Upper lobe of left lung (tissue), 4 donors: ENCODE measurements around the gene SLC32A1.

Experiments used
- EP300 ChIP-seq, 4 donors: sonication (generic); formaldehyde crosslinking; IDR thresholded peaks; one replicate each; pipeline ENCODE4 v1.5.1; 2017; ENCODE audit warnings: antibody characterized with exemption in 4 of 4, control low read depth in 2 of 4
- POLR2A ChIP-seq, 4 donors: fragments of 450-650 bp; IDR thresholded peaks; one replicate each; pipeline ENCODE4 v1.5.1; 2016 to 2017; ENCODE audit warnings: antibody characterized with exemption in 4 of 4, mild to moderate bottlenecking in 2 of 4
- POLR2AphosphoS5 ChIP-seq, 2 donors: sonication (generic); formaldehyde crosslinking; IDR thresholded peaks; one replicate each; pipeline ENCODE4 v1.5.1; 2017; ENCODE audit warnings: antibody characterized with exemption in 2 of 2
- TF ChIP-seq, protein P1 (sequence below), 6 experiments: fragments of 450-650 bp in 4 of 6; fragments of 200-600 bp in 2 of 6; sonication (generic) in 2 of 6; IDR thresholded peaks; one replicate each; pipeline ENCODE4 v1.5.1; 2016 to 2019; ENCODE audit warnings: antibody characterized with exemption in 6 of 6

DNA sequence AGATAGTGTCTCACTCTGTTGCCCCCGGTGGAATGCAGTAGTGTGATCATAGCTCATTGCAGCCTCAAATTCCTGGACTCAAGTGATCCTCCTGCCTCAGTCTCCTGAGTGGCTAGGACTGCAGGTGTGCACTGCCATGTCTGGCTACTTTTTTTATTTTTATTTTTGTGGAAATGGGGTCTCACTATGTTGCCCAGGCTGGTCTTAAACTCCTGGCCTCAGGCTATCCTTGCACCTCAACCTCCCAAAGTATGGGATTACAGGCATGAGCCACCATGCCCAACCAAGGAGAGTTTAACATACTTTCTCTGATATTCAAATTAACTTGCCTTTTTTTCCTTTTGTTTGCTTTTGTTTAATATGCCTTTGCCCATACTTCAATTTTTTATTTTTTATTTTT lies 13.6 kb downstream of the SLC32A1 start:
- TF ChIP-seq, protein P1, sequence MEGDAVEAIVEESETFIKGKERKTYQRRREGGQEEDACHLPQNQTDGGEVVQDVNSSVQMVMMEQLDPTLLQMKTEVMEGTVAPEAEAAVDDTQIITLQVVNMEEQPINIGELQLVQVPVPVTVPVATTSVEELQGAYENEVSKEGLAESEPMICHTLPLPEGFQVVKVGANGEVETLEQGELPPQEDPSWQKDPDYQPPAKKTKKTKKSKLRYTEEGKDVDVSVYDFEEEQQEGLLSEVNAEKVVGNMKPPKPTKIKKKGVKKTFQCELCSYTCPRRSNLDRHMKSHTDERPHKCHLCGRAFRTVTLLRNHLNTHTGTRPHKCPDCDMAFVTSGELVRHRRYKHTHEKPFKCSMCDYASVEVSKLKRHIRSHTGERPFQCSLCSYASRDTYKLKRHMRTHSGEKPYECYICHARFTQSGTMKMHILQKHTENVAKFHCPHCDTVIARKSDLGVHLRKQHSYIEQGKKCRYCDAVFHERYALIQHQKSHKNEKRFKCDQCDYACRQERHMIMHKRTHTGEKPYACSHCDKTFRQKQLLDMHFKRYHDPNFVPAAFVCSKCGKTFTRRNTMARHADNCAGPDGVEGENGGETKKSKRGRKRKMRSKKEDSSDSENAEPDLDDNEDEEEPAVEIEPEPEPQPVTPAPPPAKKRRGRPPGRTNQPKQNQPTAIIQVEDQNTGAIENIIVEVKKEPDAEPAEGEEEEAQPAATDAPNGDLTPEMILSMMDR (IDR thresholded peaks at IDR 0.05): no peak
- TF ChIP-seq POLR2A (IDR thresholded peaks at IDR 0.05) (no peak), POLR2AphosphoS5 (IDR thresholded peaks at IDR 0.05) (no peak), EP300 (IDR thresholded peaks at IDR 0.05) (no peak)
